HG03521 (cell line): ENCODE results near the gene DEPDC5.

Source experiments
- ATAC-seq: cut with Tn5 transposase; IDR thresholded peaks from one replicate; pipeline ENCODE4 v1.9.1; 2021; ENCODE audit warnings: mild to moderate bottlenecking, moderate library complexity; ENCODE audit not compliant: unreplicated experiment

DEPDC5 gene

GRCh38 chr22:31883989-31884388 lies 130.2 kb downstream of the DEPDC5 start:
- ATAC-seq = no peak

GRCh38 chr22:31891366-31892079 lies 137.7 kb downstream of the DEPDC5 start:
- no peak for ATAC-seq

- no peak for ATAC-seq
These were observed 138.2 kb downstream of the DEPDC5 start for GRCh38 chr22:31892080-31892433.

GRCh38 chr22:31893460-31893859 lies 139.6 kb downstream of the DEPDC5 start:
- ATAC-seq = no peak

- ATAC-seq = no peak
These were observed 141.7 kb downstream of the DEPDC5 start for GRCh38 chr22:31895411-31896123.

- ATAC-seq = no peak
These were observed 142.7 kb downstream of the DEPDC5 start for GRCh38 chr22:31896472-31896871.

GRCh38 chr22:31897842-31898805 lies 144.3 kb downstream of the DEPDC5 start:
- ATAC-seq = no peak

GRCh38 chr22:31898926-31899325 lies 145.1 kb downstream of the DEPDC5 start:
- no peak for ATAC-seq

GRCh38 chr22:31899669-31900068 lies 145.8 kb downstream of the DEPDC5 start:
- ATAC-seq = no peak

- no peak for ATAC-seq
These were observed 147.7 kb downstream of the DEPDC5 start for GRCh38 chr22:31901388-31902137.

- no peak for ATAC-seq
These were observed 150.8 kb downstream of the DEPDC5 start for GRCh38 chr22:31904651-31905050.

GRCh38 chr22:31905356-31905755 lies 151.5 kb downstream of the DEPDC5 start:
- ATAC-seq = no peak

- no peak for ATAC-seq
These were observed 152.3 kb downstream of the DEPDC5 start for GRCh38 chr22:31906086-31906485.

- no peak for ATAC-seq
These were observed 152.8 kb downstream of the DEPDC5 start for GRCh38 chr22:31906569-31906968.

- ATAC-seq = no peak
These were observed 156.2 kb downstream of the DEPDC5 start for GRCh38 chr22:31909977-31910376.

- no peak for ATAC-seq
These were observed 158.0 kb downstream of the DEPDC5 start for GRCh38 chr22:31911565-31912406.

GRCh38 chr22:31912407-31912743 lies 158.6 kb downstream of the DEPDC5 start:
- ATAC-seq = no peak

- no peak for ATAC-seq
These were observed 161.8 kb downstream of the DEPDC5 start for GRCh38 chr22:31915586-31915985.

- ATAC-seq = no peak
These were observed 163.6 kb downstream of the DEPDC5 start for GRCh38 chr22:31917227-31917921.
